SH-SY5Y (cell line): ENCODE measurements around the gene HMSD.

Source experiments
- GATA2 ChIP-seq: IDR thresholded peaks from 2 replicates; pipeline ENCODE4 v1.6.1; 2011; ENCODE audit warnings: mild to moderate bottlenecking, low read depth, low read length
- GATA3 ChIP-seq: IDR thresholded peaks from 2 replicates; pipeline ENCODE4 v1.6.1; 2011; ENCODE audit warnings: low read depth, mild to moderate bottlenecking, low read length, moderate library complexity

DNA sequence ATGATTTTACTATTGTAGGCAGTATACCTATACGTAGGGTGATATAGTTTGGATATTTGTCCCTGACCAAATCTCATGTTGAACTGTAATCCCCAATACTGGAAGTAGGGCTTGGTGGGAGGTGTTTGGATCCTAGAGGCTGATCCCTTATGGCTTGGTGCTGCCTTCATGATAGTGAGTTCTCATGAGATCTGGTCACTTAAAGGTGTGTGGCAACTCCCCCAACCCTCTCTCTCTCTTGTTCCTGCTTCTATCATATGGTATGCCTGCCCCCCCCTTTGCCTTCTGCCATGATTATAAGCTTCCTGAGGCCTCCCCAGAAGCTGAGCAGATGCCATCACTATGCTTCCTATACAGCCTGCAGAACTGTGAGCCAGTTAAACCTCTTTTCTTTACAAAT is 43.0 kb upstream of the HMSD start:
- TF ChIP-seq GATA3 (no peak), GATA2 (no peak)
